NCI-H1048 (cell line): Measurements from ENCODE around the gene MUC5B.
"Not testable (repeated sequence)": the region's sequence is repeated elsewhere in the genome, so short reads cannot be mapped to it uniquely, and the experiment has no call there.

Experiments
- DNase-seq: peaks from one replicate; lab custom pipeline; 2025; lab: John Stamatoyannopoulos, UW

Gene MUC5B

DNA sequence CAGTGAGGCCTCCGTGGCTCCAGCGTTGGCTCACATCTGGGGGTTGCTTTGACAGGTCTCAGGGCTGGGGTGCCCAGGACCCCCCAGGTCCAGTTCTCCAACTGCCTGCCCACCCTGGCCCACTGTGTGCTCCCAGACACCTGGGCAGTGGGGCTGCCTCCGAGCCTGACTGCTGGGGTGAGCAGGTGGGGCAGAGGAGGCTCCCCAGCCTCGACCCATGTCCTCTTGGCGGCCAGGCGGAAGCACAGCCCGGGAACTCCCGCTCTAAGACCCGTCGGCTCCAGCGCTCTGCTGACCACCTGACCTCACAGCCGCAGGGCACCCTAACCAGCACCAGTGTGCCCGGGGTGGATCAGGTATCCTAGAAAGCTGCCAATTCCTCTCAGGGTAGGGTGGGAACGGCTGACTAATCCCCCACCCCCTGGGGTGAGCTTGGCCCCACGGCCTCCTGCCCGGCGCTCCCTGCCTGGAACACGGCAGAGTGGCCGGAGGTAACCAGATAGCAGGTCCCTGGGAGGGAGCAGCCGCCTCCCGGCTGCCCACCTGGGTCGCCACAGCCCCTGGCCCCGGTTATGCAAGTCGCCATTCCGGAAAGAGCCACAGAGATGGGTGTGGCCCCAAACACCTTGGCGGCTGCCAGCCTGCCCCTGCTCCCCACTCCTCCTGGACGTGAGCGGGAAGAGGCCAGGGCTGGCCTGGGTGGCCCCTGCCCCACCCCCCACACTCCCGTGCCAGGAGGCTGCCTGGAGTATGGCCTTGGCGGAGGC lies 19.2 kb upstream of the MUC5B start:
- DNase-seq = no peak

DNA sequence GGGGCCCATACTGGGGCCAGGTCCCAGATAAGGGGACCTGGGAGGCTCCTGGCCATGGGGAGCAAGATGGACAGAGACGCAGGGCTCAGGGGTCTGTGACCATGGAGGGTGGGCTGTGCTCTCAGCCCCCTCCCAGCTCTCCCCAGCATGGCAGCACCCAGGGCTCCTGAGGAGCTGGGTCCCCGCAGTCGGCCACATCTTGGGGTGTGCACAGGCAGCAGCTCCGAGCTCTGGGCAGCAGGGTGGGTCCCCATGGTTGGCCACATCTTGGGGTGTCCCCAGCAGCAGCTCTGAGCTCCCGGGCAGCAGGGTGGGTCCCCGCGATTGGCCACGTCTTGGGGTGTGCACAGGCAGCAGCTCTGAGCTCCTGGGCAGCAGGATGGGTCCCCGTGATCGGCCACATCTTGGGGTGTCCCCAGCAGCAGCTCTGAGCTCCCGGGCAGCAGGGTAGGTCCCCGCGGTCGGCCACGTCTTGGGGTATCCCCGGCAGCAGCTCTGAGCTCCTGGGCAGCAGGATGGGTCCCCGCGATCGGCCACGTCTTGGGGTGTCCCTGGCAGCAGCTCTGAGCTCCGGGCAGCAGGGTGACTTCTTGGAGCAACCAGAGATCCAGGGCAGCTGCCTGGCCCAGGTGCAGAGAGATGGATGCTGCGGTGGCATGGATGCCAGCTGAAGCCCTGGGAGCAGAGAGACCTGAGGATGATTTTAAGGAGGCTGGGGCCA lies 18.3 kb upstream of the MUC5B start:
- DNase-seq = no peak

DNA sequence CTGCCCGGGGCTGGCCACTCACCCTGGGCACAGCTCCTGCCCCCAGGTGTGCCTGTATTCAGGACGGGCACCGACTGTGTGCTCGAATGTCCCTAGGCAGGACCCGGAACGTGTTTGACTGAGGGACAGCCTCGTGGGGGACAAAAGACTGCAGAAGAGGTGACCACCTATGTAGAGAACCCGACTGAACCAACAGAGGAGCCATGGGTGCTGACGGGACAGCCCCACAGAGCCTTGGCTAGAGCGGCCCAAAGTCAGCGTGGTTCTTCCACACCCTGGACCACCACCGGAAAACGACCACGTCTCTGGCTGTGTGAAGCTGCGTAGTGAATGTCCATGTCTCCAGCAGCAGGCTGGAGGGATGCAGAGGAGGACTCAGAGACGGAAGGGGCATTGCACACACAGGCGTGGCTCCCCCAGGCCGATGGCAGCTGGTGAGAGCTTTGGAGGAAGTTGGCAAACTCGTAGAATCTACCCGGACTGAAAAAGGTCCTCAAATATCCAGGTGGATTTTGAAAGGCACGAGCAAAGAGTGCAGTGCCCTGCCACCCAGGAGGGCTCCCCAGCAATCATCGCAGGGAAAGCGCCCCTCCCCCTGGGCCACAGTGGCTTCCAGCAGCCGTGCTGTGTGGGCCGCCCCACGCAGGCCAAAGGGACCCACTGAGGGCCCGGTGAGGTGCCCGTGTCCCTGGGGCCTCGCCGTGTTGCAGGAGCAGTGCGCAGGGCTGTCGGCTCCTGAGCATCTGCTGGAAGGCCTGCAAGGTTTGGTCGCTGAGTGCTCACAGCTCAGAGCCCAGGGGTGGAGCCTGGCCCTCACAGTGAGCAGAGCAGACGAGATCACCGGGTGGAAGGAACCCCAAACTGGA lies 17.5 kb upstream of the MUC5B start:
- DNase-seq = no peak

DNA sequence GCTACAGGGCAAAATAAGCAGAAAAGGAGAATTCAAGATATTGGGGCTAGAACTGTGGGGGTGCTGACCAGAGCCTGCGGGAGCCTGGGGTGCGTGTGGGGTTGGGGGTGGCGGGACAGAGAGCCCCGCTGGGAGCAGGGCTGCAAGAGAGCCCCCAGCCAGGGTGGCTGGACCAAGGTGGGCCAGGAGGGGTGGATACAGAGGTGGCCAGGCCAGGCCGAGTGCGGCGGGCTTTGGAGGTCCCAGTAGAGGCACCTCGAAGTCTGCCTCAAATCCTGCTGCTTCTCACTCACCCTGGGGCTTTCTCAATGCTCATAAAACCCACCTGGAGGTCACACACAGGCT lies 16.9 kb upstream of the MUC5B start:
- DNase-seq = no peak

DNA sequence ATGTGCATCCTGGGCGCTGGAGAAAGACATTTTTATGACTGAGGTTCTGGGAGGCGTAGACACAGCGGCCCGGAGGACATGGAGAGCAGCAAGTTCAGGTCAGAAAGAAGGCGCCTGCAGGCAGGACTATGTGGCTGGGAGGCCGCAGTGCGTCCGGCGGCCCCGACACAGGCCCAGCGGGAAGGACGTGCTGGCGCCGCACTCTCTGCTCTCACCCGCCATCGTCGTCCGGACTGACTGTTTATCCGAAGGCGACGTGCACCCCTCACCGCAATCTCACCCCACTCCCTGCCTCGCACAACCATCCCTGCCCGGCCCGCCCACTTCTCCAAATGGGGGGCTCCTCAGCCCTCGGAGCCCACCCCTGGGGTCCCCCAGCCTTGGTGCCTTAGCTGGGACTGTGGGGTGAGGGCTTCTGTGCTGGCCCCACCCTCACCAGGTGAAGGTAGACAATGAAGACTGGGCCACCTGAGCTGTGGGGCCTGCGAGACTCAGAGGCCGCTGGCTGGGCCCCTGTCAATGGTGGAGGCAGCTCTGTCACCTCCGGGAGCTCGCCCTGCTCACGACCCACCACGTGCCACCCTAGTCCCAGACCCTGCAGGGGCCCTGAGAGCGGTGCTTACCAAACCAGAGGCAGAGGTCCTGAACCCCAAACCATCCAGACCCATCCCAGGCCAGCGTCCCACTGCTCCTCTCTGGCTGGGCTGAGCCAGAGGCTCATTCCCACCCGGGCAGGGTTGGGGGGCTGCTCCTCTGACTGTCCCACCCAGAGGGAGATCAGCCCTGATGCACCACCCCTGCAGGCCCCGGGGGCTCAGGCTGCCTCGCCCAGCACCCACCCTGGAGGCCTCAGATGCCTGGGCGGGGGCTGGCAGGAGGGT lies 16.2 kb upstream of the MUC5B start:
- no peak for DNase-seq

DNA sequence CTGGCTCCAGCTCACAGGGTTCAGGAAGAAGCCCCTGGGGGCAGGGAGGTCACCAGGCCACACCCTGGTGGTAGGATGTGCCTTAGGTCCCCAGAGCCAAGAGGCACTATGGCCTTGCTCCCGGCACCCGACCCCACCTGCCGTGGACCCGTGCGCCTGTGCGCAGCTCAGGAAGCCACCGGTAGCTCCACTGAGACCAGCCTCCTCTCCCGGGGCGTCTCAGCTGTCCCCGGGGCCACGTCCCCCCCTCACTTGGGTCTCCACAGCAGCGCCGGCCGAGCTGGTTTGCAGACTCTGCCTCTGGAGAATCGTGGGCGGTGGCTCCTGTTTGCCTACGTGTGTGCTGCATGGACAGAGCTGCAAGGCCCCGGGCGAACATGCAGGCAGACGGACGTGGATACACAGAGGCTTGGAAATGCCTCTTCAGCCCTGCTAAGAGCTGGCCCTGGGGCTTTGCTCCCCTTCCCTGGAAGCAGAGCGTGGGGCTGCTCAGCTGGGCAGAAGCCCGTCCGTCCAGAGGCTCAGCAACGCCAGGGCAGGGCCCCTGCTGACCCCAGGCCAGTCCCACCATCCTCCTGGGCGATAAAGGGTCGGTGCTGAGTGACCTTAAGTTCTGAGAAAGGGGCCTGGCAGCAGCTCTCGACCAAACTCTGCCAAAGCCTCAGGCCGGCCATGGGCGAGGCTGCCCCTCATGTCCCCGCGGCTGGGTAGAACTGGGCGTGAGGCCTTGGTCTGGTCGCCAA lies 15.3 kb upstream of the MUC5B start:
- no peak for DNase-seq

DNA sequence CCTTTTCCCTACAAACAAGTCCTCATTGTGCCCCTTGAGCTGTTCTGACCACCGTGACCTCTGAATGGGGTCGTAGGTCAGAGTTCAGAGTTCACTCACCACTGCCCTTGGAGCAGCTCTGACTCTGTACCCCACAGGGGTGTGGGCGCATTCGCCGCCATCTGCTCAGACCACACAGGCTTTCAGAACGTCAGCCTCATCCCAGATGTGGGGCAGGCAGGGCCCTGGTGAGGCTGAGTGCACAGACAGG lies 14.8 kb upstream of the MUC5B start:
- DNase-seq = no peak

DNA sequence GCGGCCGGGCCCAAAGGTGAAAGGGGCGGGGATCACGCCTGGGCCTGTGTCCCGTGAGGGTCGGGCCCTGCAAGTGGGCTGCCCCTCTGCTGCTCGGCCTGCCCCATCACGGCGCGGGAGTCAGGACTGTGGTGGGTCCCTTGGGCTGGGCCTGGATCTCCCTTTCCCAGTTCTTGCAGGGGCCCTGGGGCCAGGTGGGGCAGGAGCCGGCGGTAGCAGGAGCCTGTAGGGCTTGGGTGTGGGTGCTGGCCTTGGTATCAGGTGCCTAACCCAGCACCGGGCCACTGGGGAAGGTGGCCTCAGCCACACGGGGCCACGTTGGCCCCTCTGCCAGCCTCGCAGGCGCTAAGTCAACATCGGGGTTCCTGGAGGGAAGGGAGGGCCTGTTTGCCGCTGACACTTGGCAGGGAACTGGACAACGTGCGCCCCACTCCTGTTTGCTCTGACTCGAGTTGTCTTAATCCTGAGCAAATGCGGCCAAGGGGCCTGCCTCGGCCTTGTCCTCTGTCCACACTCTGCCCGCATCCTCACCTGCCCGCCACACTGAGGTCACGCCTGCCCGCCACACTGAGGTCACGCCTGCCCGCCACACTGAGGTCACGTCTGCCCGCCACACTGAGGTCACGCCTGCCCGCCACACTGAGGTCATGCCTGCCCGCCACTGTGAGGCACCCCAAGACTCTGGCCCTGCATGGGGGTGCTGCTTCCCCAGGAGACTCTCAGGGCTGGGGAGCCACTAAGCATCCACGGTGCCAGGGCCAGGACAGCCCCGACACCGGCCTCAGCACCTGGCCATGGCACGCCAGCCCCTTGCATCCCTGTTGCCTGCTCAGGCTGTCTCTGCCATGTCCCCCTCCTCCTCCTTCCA lies 14.2 kb upstream of the MUC5B start:
- DNase-seq = no peak

DNA sequence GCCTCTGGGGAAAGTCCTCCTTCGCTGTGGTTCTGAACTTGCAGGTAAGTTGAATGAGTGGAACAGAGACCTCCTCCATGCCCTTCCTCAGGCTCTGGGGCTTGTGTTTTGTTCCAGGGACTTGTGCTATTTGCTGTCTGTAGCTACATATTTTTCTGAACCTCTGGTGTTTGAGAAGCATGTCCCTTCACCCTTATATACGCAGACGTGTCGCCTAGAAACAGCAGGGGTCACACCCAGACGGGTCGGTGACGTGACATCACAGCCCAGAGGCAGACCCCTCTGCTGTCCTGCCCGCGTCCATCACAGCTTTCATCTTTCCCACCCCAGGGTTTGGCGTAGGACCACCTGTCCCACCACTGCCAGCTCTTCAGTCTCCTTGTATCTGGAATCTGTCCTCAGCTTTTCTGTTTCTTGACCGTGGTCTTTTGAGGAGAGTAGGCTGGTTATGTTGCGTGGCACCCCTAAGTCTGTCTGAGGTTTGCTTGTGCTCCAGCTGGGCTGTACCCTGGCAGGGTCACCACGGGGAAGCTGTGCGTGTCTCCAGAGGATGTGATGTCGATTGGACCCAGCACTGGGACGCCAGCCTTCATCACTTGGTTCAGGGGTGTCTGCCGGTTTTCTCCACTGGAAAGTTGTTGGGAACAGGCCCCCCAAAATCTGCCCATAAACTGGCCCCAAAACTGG lies 13.4 kb upstream of the MUC5B start:
- no peak for DNase-seq

DNA sequence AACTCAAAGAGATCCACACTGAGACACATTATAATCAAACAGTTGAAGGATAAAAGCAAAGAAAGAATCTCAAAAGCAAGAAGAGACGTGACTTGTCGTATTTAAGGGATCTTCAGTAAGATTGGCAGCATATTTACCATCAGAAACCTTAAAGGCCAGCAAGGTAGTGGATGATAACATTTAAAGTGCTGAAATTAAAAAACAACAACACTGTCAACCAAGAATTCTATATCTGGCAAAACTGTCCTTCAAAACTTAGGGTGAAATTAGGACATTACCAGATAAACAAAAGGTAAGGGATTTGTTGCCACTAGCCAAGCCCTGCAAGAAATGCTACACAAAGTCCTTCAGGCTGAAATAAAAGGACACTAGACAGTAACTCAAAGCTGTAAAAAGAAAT lies 11.0 kb upstream of the MUC5B start:
- DNase-seq = no peak

DNA sequence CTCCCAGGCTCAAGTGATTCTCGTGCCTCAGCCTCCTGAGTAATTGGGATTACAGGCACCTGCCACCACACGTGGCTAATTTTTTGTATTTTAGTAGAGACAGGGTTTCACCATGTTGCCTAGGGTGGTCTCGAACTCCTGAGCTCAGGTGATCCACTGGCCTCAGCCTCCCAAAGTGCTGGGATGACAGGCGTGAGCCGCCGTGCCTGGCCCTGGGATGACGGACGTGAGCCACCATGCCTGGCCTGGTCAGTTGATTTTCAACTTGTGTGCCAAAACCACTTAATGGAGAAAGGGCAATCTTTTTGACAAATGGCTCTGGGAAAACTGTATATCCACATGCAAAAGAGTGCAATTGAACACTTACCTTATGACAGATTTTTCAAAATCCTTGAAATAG lies 7.0 kb upstream of the MUC5B start:
- DNase-seq = not testable (repeated sequence)

DNA sequence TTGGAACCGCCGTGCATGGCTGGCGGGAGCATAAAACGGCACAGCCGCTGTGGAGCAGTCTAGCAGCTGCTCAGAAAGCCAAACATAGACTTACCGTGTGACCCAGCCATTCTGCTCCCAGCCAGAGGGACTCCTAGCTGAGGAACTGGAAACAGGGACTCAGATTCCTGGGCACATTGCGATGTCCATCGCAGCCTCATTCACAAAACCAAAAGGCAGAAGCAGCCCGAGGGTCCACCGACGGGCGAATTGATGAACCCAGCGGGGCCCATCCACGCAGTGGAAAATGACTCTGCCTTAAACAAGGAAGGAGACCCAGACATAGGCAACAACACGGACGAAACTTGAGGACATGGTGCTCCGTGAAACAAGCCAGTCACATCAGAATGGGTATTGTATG lies 5.7 kb upstream of the MUC5B start:
- DNase-seq = no peak

DNA sequence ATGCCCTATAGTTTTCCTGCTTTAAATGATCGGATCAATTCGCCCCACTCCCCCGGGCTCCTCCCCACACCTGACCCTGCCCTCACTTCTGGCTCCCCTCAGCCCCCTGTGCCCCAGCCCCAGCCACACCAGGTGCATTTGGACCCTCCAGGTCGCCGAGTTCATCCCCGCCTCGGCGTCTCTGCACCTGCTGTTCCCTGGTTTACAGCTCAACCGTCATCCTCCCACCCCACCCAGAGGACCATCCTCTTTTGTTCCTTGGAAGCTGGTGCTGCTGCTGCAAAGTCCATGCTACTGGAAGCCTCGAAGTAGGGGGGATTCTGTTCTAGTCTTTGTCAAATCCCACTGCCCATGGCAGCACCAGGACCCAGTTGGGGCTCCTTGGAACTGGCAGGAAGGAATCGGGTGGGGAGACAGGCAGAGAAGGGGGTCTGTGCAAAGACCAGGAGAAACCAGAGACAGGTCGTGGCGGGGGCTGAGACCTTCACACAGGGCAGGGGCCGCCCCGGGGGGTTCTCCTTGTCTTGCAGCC lies 4.5 kb upstream of the MUC5B start:
- no peak for DNase-seq

DNA sequence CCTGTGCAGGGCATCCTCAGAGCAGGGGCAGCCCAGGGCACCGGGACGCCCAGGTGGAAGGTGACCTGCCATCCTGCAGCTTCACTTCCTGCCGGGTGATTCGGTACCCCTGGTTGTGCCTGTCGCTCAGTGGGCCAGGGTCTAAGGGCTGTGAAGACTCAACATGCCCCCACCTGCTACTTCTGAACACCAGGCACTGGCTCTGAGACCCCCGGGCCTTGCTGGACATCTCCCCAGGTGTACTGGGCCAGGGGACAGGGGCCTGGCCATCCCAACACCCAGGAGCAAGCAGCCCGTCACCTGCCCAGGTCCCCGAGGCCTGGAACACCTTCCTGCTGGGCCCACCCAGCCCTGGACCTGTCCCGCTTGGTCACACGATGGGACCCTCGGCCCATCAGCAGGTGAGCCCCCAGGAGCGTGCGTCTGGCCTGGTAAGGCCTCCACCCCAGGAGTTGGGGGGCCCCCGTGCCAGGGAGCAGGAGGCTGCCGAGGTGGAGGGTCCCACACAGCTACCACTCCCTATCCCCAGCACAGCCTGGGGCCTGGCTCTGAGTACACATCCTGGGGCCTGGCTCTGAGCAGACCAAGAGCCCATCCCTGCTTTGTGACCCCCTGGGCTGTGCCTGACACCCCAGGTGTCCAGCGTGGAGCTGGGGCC lies 3.9 kb upstream of the MUC5B start:
- no peak for DNase-seq

DNA sequence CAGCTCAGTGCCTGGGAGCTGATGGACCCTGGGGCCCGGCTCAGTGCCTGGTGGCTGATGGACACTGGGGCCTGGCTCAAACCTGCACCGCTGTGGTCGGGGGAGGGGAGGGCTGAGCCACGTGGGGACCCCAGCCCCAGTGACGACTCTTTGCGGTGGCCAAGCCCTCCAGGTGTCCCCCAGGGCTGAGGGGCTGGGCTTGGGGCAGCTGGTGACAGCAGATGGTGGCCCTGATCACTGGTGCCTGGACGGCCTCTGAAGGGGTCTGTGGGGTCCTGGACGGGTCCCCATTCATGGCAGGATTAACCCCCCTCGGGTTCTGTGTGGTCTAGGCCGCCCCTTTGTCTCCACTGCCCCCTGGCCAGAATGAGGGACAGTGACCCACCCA lies 3.4 kb upstream of the MUC5B start:
- no peak for DNase-seq

DNA sequence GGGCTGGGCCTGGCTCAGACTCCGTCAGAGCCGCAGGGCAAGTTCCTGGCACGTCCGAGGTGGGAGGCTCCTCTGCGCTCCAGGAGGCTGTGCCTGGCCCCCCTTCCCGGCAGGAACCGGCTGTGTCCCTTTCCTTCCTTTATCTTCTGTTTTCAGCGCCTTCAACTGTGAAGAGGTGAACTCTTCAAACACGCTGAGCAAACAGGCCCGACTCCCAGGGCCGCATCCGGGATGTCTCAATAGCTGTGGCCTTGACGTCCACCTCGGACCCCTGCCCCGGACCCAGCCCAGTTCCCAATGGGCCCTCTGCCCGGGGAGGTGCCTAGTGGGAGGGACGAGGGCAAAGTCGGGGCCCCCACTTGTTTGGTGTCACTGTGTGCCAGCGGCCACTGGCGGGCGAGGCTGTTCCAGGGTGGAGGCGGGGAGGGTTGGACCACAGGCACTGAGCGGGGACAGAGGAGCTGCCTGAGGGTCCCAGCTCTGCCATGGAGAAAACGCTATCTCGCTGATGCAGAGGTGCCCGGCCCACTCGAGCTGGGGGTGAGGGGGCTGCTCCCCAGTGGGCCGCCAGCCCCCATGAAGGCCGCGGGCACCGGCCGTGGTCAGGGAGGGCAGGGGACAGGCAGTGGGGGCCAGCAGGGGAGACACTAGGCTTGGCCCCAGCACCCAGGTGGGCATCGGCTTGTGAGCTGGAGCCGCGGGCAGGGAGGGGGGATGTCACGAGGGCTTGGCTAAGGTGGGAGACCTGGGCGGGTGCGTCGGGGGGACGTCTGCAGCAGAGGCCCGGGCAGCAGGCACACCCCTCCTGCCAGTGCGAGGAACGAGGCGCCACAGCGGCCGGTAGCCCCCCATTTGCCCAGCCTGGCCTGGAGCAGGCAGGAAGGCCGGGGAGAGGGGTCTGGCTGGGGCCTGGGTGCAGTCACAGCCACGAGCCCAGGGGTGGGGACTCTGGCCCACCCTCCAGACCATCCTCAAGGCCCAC lies 2.7 kb upstream of the MUC5B start:
- no peak for DNase-seq

DNA sequence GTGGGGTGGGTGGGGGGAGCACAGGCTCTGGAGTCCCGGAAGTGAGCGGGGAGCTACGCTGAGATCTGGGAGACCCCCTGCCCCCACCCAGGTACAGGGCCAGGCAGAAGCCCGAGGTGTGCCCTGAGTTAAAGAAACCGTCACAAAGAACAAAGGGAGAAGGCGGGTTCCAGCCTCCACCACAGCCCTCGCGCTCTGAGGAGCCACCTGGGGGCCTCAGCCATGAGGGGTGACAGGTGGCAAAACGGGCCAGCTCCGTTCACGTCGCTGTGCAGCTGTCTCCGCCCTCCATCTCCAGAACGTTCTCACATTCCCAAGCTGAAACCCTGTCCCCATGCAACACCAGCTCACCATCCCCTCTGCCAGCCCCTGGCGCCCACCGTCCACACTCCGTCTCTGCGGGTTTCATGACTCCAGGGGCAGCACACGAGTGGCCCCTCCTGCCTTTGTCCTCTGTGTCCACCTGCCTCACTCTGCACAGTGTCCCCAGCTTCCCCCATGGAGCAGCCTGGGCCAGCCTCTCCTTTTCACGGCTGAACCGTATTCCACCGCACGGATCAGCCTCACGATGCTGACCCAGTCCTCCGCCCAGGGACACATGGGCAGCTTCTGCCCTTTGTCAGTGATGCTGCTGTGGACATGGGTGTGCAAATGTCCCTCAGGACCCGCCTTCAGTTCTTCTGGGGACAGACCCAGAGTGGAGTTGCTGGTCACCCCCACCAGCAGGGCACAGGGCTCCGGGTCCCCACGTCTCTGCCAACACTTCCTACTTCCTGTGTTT lies 1.7 kb upstream of the MUC5B start:
- no peak for DNase-seq
